ENCODE data around the gene PARD3. TPM values are rescaled to one million over a fixed set of nuclear protein-coding genes. Genes with fewer than 3 reads are reported as not detected.
"Not testable (repeated sequence)": the region's sequence is repeated elsewhere in the genome, so short reads cannot be mapped to it uniquely, and the experiment has no call there.

PARD3 gene
- total RNA-seq, 2 donors from 2014 or later: 31.6 to 41.6 TPM

DNA sequence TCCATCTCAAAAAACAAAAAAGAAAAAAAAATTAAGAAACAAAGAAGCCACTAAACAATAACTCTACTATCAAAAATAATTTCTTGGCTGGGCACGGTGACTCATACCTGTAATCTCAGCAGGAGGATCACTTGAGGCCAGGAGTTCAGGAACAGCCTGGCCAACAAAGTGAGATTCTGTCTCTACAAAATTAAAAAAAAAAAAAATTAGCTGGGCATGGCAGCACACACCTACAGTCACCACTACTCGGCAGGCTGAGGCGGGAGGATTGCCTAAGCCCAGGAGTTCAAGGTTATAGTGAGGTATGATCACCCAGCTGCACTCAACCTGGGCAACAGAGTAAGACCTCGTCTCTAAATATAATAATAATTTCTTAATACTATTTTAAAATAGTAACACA is 69.0 kb downstream of the PARD3 start:
- TF ChIP-seq, protein P1, sequence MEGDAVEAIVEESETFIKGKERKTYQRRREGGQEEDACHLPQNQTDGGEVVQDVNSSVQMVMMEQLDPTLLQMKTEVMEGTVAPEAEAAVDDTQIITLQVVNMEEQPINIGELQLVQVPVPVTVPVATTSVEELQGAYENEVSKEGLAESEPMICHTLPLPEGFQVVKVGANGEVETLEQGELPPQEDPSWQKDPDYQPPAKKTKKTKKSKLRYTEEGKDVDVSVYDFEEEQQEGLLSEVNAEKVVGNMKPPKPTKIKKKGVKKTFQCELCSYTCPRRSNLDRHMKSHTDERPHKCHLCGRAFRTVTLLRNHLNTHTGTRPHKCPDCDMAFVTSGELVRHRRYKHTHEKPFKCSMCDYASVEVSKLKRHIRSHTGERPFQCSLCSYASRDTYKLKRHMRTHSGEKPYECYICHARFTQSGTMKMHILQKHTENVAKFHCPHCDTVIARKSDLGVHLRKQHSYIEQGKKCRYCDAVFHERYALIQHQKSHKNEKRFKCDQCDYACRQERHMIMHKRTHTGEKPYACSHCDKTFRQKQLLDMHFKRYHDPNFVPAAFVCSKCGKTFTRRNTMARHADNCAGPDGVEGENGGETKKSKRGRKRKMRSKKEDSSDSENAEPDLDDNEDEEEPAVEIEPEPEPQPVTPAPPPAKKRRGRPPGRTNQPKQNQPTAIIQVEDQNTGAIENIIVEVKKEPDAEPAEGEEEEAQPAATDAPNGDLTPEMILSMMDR (IDR thresholded peaks at IDR 0.05): no peak
- Histone ChIP-seq H3K4me1 (peaks cover 0 to 21% of the 10 kb centered on the region in 2 donors), H3K4me3 (no peak overlapping the region), H3K27me3 (no peaks in the 10 kb centered on the region), H3K9me3 (no peaks in the 10 kb centered on the region), H3K36me3 (no peaks in the 10 kb centered on the region), H3K27ac (no peak overlapping the region)
- no peak for DNase-seq (ENCODE audit: low spot score)

DNA sequence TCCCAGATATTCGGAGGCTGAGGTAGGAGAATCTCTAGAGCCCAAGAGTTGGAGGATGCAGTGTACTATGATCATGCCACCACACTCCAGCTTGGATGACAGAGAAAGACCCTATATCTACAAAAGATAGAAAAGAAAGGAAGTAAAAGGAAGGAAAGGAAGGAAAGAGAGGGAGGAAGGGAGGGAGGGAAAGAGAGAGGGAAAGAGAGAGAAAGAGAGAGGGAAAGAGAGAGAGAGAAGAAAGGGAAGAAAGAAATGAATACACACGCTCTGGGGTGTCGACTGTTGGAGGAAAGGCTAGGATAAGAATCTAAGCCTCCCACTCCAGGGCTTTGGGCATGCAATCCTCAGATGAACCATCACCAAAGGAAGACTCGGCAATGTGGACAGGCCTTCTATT is 69.9 kb downstream of the PARD3 start:
- no peak overlapping the region for H3K4me3 ChIP-seq
- H3K9me3 ChIP-seq: no peaks in the 10 kb centered on the region
- H3K27ac ChIP-seq: no peak overlapping the region
- TF ChIP-seq, protein P1 (IDR thresholded peaks at IDR 0.05): no peak
- H3K36me3 ChIP-seq: no peaks in the 10 kb centered on the region
- H3K27me3 ChIP-seq: no peaks in the 10 kb centered on the region
- no peak for DNase-seq (ENCODE audit: low spot score)
- H3K4me1 ChIP-seq: peaks cover 0 to 24% of the 10 kb centered on the region in 2 donors

DNA sequence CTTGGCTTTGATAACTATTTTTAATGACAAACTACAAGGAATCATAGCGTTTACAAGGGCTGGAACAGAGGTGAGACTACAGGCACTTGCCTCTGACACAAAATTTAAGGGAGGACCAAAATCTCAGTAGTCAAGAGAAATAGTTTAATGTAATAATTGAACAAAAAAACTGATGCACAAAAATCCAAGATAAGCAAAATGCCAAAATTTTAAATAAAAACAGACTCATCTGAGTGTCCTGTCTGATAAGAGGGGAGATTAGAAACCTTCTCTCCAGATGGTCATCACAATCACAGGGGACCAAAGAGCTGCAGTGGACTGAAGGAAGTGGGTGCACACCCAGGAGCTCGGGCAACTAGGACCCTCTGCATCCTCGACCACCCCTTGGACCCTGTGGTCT is 70.5 kb downstream of the PARD3 start:
- Histone ChIP-seq H3K4me1 (peaks cover 0 to 31% of the 10 kb centered on the region in 2 donors), H3K36me3 (no peaks in the 10 kb centered on the region), H3K9me3 (no peaks in the 10 kb centered on the region), H3K27ac (peak overlapping the region in 1 of 2 donors; percentile 70), H3K4me3 (no peak overlapping the region), H3K27me3 (no peaks in the 10 kb centered on the region)
- DNase-seq (ENCODE audit: low spot score): no peak
- TF ChIP-seq, protein P1 (IDR thresholded peaks at IDR 0.05): no peak

DNA sequence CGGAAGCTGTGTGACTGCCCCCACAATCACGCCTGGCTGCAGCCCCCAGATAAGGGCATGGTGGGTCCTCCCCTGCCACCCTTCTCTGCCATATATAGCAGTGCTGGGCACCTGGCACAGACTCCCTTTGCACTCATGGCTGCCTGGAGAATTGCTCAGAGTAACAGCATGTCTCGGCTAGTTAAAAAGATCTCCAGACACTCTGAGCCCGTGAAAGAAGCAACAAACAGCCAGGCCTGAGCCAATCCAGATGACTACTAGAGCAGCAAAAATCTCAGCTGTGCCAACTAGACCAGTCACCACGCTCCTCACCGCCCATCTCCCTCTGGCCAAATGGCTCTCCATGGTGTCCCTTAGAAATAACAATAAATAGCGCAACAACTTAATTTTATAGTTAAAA is 71.3 kb downstream of the PARD3 start:
- Histone ChIP-seq H3K27ac (peak overlapping the region; percentile 44 to 70), H3K27me3 (no peaks in the 10 kb centered on the region), H3K4me3 (no peak overlapping the region), H3K9me3 (no peaks in the 10 kb centered on the region), H3K4me1 (peaks cover 0 to 38% of the 10 kb centered on the region in 2 donors), H3K36me3 (no peaks in the 10 kb centered on the region)
- peak; percentile 68 for DNase-seq (ENCODE audit: low spot score)
- TF ChIP-seq, protein P1 (IDR thresholded peaks at IDR 0.05): no peak

DNA sequence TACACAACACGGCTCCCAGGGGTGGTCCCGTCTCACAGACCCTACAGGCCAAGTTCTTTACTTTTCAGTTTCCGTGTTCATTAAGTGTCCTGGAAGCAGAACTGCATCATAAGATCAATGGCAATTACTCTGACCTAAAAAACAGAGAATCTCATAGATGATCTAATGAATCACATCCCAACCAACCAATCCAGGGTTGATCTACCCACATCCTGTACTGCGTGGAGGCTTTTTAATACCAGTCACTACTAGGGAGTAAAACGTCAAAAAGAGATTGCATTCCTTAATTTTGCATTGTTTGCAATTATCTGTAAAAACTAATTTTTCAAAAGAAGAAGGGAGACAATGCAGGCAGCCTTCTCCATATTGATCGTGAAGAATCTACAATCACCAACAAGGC is 72.6 kb downstream of the PARD3 start:
- no peak overlapping the region for H3K27ac ChIP-seq
- no peak for DNase-seq (ENCODE audit: low spot score)
- TF ChIP-seq, protein P1 (IDR thresholded peaks at IDR 0.05): no peak
- no peak overlapping the region for H3K4me3 ChIP-seq
- H3K4me1 ChIP-seq: peaks cover 0 to 34% of the 10 kb centered on the region in 2 donors
- H3K9me3 ChIP-seq: no peaks in the 10 kb centered on the region
- H3K36me3 ChIP-seq: no peaks in the 10 kb centered on the region
- H3K27me3 ChIP-seq: no peaks in the 10 kb centered on the region

DNA sequence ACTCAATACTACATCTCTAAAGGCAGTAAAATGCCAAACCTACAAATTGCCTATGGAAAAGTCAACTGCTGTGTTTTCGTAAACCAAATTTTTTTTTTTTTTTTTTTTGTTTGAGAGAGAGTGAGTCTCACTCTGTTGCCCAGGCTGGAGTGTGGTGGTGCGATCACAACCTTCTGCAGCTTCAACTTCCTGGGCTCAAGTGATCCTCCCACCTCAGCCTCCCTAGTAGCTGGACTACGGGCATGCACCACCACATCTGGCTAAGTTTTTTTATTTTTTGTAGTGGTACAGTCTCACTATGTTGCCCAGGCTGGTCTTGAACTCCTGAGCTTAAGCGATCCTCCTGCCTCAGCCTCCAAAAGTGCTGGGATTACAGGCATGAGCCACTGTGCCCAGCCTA is 74.0 kb downstream of the PARD3 start:
- H3K27ac ChIP-seq; H3K27me3 ChIP-seq; H3K36me3 ChIP-seq; DNase-seq (ENCODE audit: low spot score); H3K4me3 ChIP-seq; H3K9me3 ChIP-seq: not testable (repeated sequence)
- peaks cover 0 to 31% of the 10 kb centered on the region in 2 donors for H3K4me1 ChIP-seq
